Erythroblast (primary cell): ENCODE measurements around the gene GATAD2B.

Experiments
- GATA1 ChIP-seq: IDR thresholded peaks from 2 replicates; pipeline ENCODE4 v1.6.1; 2011; ENCODE audit warnings: low read depth, mild to moderate bottlenecking, control low read depth, low read length, moderate library complexity
- POLR2A ChIP-seq: IDR thresholded peaks from 2 replicates; pipeline ENCODE4 v1.6.1; 2011; ENCODE audit warnings: mild to moderate bottlenecking, low read length

DNA sequence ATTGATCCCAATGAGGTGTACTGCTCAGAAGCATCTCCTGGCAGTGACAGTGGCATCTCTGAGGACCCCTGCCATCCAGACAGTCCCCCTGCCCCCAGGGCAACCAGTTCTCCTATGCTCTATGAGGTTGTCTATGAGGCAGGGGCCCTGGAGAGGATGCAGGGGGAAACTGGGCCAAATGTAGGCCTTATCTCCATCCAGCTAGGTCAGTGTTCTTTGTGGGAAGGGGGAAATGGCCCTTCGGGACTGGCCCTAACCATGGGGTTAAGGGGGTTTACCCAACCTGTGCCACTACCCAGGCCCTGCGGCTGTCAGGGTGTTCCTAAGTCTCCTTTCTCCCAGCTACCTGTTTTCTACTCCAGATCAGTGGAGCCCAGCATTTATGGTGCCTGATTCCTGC is 46.2 kb upstream of the GATAD2B start:
- TF ChIP-seq POLR2A = no peak
- no peak for TF ChIP-seq GATA1
